Measurements from ENCODE around the gene SLC6A2.

SLC6A2 gene

DNA sequence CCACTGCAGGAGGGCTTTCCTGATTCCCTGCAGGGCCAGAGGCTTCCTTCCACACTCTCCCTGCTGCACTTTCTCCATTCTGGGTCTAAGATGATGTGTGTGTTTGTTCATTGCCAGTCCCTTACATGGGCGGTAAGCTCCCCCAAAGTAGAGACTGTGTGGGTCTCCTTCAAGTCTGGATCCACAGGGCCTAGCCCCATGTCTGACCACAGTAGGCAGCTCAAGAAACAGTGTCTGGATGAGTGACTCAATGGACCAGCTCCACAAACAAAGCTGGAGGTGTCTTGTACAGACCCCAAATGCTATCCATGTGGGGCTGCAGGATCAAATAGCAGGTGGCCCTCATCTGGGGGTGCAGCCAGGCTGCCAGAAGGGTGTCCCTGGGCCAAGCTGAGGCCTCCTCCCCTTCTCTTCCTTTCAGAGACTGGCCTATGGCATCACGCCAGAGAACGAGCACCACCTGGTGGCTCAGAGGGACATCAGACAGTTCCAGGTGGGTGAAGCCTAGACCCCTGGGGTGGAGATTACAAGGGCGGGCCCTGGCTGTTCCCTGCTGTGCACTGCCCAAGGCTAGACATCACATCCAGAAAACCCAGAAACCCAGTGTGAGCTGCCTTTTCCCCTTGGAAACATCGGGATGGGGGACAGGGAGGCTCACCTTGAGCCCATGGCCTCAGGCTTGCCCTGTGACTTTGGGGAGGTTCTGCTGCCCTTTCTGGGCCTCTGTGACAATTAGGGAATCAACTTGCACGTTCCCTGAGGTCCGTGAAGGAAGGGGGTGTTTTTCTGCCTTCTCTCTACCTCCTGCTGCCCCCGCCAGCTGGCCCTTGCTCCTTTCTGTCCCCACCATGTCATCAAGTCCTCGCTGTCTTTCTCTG lies 45.9 kb downstream of the SLC6A2 start:
- peak; percentile 72 for TF ChIP-seq CTCF (conservative IDR thresholded peaks at IDR 0.05)
- no peak overlapping the region for H3K27ac ChIP-seq

GRCh38 chr16:55703003-55704001 lies 47.5 kb downstream of the SLC6A2 start:
- H3K27ac ChIP-seq, result no peak overlapping the region
- peak; percentile 68 for TF ChIP-seq CTCF (conservative IDR thresholded peaks at IDR 0.05)

GRCh38 chr16:55706739-55707384 lies 51.1 kb downstream of the SLC6A2 start:
- no peak for TF ChIP-seq CTCF (conservative IDR thresholded peaks at IDR 0.05)
- H3K27ac ChIP-seq, result no peak overlapping the region

DNA sequence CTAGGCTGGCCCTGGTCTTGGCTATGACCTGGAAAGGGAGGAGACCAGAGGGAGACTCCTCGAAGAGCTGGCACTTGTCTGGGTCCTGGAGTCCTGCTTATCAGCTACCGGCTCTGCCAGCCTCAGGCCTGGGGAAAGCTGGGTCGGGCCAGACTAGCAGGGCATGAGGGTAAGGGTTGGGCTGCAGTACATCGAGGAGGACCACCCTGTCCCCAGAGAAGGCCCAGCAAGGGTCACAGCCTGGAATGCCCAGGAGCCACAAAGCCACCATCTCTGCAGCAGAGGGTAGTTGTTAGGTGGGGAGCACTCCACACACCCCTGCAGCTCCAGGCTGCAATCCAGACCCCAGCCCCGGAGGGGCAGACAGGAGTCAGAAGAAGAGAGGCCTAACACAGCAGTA lies 54.0 kb downstream of the SLC6A2 start:
- no peak overlapping the region for H3K27ac ChIP-seq
- TF ChIP-seq CTCF (conservative IDR thresholded peaks at IDR 0.05), result no peak

- no peak for TF ChIP-seq CTCF (conservative IDR thresholded peaks at IDR 0.05)
- H3K27ac ChIP-seq, result no peak overlapping the region
Measured at GRCh38 chr16:55710466-55710865, 54.7 kb downstream of the SLC6A2 start.

DNA sequence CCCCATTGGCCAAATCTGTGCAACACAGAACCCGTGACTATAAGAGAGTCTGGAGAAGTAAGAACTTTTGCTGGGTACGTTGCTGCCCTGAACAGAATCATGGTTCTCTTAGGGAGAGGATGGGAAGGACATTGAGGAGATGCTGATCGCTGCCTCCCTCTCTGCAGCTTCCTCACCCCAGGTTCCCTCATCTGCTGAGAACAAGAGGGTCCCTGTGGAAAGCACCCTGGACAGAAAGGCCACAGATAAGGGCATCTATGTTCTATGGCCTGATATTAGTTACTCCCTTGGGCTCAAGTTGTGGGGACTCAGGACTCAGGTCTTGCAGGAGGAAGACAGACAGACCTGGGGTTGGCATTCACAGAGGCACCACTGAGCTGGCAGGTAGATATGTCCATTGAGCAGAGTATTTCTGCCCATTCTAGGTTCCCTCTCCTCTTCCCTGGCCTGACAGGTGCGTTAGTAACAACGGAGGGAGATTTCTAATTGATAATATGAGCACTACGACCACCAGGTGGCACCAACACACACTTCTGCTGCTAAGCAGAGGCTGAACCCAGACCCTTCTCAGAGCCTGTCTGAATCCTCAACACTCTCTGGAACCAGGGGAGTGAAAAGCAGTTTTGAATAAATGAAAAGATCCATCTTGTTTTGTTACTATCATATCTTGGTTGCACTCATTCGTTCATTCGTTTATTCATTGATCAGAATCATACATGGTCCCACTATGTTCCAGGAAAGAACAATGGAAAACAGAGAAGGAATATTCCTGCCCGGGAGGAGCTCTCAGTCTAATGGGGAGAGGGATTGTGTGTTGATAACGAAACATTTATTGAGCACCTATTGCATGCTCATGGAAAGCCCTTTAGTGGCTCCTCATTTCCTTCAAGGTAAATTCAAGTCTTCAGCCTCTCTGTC lies 56.4 kb downstream of the SLC6A2 start:
- no peak overlapping the region for H3K27ac ChIP-seq
- peak; percentile 75 for TF ChIP-seq CTCF (conservative IDR thresholded peaks at IDR 0.05)
